Fibroblast of the aortic adventitia (primary cell): ENCODE data around the gene DYNC1I1. TPM values are rescaled to one million over a fixed set of nuclear protein-coding genes. Genes with fewer than 3 reads are reported as not detected.

Experiments used
- DNase-seq: peaks from one replicate; pipeline ENCODE4 v3.0.0-alpha.2; 2010; ENCODE audit warnings: low read depth
- H3K4me3 ChIP-seq: 2 replicates; pipeline ENCODE4 v1.5.1; 2011; ENCODE audit warnings: low read depth, mild to moderate bottlenecking, control low read depth, low read length, moderate library complexity
- CTCF ChIP-seq: IDR thresholded peaks from 2 replicates; pipeline ENCODE4 v1.5.1; 2011; ENCODE audit warnings: mild to moderate bottlenecking, low read length, control low read depth, inconsistent platforms; ENCODE audit not compliant: insufficient read depth
- total RNA-seq: library from RNA; depleted of rRNA; stranded (reverse); fragments of >200 nt; gene quantifications from 2 replicates; pipeline ENCODE4 v1.2.3, GENCODE V29; 2012; ENCODE audit warnings: low replicate concordance

The DYNC1I1 gene
- total RNA-seq, 1 donor: 0.54 TPM

- TF ChIP-seq CTCF: no peak
- DNase-seq: no peak
- no peak overlapping the region for H3K4me3 ChIP-seq
Measured at GRCh38 chr7:96023387-96023786, 251.0 kb downstream of the DYNC1I1 start.

GRCh38 chr7:96026010-96026409 is 253.7 kb downstream of the DYNC1I1 start:
- TF ChIP-seq CTCF: no peak
- no peak overlapping the region for H3K4me3 ChIP-seq
- no peak for DNase-seq

- TF ChIP-seq CTCF: no peak
- H3K4me3 ChIP-seq: no peak overlapping the region
- DNase-seq: peak; percentile 9
Measured at GRCh38 chr7:96026611-96027010, 254.3 kb downstream of the DYNC1I1 start.

- DNase-seq: no peak
- TF ChIP-seq CTCF: no peak
- no peak overlapping the region for H3K4me3 ChIP-seq
Measured at GRCh38 chr7:96028729-96029128, 256.4 kb downstream of the DYNC1I1 start.

GRCh38 chr7:96033009-96033598 is 260.8 kb downstream of the DYNC1I1 start:
- no peak for TF ChIP-seq CTCF
- H3K4me3 ChIP-seq: no peak overlapping the region

GRCh38 chr7:96034940-96035727 is 262.8 kb downstream of the DYNC1I1 start:
- no peak overlapping the region for H3K4me3 ChIP-seq
- TF ChIP-seq CTCF: no peak
- DNase-seq: peak; percentile 36

More at GRCh38 chr7:96033009-96033598, 260.8 kb downstream of the DYNC1I1 start:
- no peak for DNase-seq
